Dermis blood vessel endothelial cell (primary cell): ENCODE measurements around the gene HDAC1. TPM values are rescaled to one million over a fixed set of nuclear protein-coding genes. Genes with fewer than 3 reads are reported as not detected.
"Not testable (repeated sequence)": the region's sequence is repeated elsewhere in the genome, so short reads cannot be mapped to it uniquely, and the experiment has no call there.

ENCODE experiments used
- DNase-seq: peaks from one replicate; pipeline ENCODE4 v3.0.0; 2010
- total RNA-seq: library from RNA; depleted of rRNA; stranded (reverse); fragments of >200 nt; gene quantifications from 2 replicates; pipeline ENCODE4 v1.2.3, GENCODE V29; 2014

The HDAC1 gene
- 176 and 202 TPM in 2 replicates for total RNA-seq

DNA sequence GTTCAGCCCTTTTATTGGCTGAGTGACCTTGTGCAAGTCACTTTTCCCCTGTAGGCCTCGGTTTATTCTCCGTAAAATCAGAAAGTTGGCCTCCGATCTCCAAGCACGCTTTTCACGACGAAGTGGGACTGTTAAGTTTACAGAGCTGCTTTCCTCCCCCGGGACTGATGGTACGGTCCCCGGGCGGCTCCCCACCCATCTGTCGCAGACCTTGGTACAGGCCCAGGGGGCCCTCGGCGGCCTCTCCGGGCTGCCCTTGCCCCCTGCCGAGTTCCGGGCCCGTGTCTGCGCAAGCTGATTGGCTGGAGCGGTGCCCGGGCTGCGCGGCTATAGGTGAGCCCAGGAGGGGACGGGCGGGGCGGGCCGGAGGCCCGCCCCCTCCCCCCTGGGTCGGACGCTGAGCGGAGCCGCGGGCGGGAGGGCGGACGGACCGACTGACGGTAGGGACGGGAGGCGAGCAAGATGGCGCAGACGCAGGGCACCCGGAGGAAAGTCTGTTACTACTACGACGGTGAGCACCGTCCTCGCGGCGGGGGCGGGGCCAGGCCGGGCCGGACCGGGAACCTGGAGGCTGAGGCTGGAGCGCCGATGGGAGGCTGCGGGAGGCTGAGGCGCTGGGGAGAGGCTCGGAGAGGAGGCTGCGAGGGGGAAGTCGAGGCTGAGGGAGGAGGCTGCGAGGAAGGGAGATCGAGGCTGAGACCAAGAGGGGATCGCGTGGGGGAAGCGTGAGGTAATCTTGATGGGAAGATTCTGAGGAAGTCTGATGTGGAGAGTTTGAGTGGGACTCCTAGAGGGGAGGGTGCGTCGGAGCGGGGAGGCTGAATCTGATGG, at the start of gene HDAC1:
TSS of gene HDAC1 (plus strand) at position 376 of the 831 bp plus-strand sequence. CDS start at position 463, 87 bp downstream.
- peak; percentile 96 for DNase-seq

DNA sequence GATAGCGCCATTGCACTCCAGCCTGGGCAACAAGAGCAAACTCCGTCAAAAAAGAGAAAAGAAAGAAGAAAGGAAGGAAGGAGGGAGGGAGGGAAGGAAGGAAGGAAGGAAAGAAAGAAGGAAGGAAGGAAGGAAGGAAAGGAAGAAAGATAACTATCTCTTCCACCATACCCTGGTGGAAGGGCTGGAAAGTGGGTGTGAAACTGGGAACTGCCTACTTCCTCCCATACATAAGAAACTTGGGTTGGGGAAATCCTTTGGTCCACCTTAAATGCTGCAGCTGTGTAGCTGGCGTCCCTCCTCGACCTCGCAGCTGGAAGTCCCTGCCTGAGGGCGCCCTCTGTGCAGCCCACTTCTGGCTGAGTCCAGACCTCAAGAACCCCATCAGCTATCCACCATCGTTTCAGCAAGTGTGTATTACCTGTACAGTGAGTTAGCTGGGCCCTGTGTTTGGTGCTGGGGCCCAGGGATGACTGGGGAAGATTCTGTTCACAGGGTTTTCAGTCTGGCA, 49.5 kb upstream of the HDAC1 start:
- peak; percentile 67 for DNase-seq

DNA sequence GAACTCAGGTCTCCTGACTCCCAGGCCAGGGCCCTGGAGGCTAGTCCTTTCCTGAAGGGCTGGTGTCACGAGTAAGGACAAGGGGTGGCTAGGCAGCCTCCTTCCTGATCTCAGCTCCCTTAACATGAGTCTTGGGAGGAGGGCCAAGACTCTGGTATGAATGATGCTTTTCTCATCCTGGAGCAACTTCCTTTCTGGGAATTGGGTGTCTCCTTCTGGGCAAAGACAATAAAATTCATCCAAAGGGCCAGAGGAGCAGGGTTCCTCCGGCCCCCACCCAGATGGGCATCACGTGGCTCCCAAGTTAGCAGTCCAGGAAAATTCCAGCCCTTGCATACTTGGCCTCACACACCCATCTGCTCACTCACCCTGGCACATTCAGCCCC, 45.0 kb upstream of the HDAC1 start, which contains the start of gene FAM167B:
TSS of gene FAM167B (plus strand) at position 335 of the 386 bp plus-strand sequence. CDS start 200 bp downstream, outside the sequence.
- DNase-seq = peak; percentile 88

DNA sequence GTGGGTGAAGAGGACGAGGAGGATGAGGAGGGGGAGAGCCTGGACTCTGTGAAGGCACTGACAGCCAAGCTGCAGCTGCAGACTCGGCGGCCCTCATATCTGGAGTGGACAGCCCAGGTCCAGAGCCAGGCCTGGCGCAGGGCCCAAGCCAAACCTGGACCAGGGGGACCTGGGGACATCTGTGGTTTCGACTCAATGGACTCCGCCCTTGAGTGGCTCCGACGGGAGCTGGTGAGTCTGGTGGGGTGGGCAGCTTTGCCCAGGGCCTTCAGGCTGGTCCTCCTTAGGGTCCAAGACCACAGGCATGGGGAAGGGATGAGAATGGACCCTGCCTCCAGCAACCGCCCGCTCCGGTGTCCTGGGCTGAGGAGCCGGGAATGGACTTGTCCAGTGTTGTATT, 44.4 kb upstream of the HDAC1 start:
- DNase-seq = no peak

DNA sequence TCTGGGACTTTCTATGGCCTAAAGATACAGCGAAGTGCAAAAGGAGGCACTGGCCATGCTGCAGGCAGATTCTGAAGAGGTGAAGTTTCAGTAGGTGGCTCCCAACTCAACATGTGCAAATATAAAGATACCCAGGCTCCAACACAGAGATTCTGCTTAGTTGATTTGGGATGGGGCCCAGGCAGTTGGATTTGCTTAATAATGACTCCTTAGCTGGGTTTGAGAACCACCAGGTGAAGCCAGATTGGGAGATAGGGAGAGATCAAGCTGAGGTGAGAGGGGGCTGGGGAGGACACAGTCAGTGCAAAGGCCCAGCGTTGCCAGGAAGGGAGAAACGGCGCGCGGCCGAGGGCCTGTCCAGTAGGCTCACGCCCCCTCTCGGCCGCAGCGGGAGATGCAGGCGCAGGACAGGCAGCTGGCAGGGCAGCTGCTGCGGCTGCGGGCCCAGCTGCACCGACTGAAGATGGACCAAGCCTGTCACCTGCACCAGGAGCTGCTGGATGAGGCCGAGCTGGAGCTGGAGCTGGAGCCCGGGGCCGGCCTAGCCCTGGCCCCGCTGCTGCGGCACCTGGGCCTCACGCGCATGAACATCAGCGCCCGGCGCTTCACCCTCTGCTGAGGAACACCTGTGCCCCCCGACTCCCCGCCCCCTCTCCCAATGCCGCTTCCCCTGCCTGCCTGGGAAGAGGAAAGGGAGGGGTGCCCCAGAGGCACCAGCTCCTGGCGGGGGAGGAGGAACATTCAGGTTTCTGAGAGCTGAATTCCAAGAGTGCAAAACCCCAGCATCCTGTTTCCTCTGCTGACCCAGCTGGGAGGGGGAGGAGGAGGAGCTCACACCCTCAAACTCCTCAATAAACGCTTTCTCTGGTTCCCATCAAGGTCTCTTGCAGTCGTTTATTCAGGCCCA, 43.6 kb upstream of the HDAC1 start:
- DNase-seq = peak; percentile 94

DNA sequence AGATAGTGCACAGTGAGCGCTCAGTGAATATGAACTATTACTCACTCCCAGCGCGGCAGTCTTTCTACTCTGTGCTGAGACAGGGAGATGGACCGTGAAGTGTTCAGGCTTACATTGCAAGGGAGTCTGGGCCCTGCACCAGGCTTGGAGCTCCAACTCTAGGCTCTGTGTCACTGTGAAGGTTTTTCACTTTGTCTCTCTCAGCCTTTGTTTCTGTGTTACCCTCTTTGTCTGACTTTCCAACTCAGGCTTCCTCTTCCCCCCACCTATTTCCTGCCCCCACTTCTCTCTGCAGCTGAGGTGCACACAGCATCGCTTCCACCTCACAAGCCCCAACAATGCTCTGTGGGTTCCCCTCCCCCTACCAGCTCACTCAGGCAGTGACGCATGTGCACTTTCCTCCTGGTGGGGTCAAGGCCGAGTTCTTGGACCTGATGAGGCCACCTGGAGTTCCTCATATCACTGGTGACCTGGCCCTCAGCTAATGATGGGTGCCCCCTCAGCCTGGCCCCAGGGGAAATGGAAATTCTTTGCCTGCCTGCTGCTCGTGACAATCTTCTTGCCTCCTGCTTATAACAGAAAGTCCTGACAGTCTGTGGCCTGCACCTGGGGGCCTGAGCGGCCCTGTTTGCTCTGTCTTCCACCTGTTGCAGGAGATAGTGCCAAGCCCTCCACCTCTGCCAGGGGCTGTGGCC, 41.9 kb upstream of the HDAC1 start:
- peak; percentile 98 for DNase-seq

DNA sequence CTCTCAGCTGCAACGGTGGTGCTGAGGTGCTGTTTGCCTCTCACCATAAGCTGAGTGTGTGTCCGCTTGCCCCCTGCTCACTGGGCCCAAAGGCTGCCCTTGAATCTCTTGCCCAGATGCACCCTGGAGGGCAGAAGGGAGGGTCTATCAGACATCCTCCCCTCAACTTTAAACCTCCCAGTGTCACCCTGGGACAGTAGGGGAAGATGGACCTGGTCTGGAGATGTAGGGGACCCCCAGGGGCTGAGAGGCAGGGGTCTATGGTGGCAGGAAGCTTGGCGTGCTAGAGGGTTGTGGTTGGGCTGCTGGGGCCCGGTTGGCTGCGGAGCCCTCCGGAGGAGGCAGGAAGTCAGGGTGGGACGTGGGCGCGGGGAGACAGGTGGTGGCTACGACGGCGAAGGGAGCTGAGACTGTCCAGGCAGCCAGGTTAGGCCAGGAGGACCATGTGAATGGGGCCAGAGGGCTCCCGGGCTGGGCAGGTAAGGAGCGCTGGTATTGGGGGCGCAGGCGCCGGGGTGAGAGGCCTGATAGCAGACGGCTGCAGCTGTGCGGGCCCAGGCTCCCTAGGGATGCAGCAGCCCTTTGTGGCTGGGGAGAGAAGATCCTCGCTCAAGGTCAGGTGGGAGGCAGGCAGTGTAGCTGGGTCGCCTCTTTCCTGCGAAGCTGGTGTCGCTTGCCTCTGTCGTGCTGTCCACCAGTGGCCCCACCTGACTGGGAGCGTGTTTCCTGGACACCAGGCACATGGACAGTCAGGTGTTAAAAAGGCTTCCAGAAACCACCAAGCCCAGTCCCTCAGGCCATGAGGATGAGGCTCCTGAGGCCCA, 40.8 kb upstream of the HDAC1 start, which contains the start of gene LCK:
TSS of gene LCK (plus strand) at position 373 of the 824 bp plus-strand sequence. CDS start 23,065 bp downstream, outside the sequence.
- DNase-seq = no peak

DNA sequence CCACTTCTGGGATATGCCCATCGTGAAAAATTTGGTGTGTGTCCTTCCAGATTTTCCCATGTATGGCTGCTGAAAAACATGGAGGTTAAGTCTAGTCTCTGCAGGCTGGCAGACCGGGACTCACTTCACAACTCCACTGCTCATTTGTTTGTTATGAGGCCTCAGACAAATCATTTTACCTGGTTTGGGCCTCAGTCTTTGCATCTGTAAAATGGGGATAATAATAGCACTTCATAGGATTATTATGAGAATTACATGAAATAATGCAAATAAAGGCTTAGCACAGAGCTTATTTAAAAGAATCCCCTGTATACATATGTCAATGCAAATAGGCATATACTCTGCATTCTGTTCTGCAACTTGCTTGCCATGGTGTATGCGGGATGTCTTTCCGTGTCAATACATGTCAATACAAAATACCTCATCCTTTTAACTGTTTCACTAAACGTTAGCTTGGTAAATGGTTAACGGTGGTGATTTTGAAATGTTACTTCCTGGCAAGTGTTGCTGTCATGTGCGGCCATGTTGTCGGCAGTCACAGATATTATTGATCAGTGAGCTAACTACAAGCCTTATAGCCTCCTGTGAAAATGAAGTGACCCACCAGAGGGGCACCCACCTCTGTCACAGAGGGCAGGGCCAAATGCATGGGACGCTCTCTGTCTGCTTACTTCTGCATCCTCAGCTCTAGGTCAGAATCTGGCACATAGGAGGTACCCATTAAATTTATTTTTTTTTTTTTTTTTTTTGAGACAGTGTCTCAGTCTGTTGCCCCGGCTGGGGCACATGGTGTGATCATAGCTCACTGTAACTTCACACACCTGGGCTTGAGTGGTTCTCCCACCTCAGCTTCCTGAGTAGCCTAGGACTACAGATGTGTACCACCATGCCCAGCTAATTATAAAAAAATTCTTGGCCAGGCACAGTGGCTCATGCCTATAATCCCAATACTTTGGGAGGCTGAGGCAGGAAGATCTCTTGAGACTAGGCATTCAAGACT, 36.5 kb upstream of the HDAC1 start:
- DNase-seq = no peak

DNA sequence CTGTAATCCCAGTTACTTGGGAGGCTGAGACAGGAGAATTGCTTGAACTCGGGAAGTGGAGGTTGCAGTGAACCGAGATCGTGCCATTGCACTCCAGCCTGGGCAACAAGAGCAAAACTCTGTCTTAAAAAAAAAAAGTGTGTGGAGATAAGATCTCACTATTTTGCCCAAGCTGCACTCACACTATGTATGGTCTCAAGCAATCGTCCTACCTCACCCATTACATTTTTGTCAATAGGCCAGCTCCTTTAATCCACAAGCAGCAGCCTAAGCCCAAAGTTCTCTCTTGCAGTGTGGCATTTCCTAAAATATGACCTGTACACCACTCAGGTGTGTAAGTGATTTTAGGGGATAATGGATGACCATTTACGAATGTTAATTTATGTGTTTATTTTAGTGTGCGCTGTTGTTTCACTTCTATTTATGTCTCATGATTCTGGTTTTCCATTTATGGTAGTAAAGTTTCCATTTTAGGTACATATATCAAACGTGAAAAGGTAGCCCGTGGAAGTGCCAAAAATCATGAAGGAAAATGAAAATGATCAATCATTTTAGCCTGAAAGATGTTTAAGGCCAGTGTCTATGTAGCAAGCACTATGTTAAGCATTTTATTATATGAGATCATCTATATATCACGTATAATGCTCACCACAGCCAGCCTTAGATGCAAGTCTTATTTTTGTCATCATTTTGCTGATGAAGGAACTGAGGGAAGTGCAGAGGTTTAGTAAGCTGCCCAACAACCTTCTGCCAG, 35.2 kb upstream of the HDAC1 start:
- DNase-seq = no peak

DNA sequence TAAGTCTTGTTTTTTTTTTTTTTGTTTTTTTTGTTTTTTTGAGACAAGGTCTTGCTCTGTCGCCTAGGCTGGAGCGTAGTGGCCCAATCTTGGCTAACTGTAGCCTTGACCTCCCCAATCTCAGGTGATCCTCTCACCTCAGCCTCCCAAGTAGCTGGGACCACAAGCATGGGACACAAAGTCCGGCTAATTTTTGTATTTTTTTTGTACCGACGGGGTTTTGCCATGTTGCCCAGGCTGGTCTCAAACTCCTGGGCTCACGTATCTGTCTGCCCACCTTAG, 34.7 kb upstream of the HDAC1 start:
- DNase-seq = no peak

DNA sequence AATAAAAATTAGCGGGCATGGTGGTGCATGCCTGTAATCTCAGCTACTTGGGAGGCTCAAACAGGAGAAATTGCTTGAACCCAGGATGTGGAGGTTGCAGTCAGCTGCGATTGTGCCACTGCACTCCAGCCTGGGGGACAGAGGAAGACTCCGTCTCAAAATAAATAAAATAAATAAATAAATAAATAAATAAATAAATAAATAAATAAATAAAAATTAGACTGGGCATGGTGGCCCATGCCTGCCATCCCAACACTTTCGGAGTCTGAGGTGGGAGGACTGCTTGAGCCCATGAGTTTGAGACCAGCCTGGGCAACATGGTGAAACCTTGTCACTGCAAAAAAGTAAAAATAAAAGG, 28.7 kb upstream of the HDAC1 start:
- DNase-seq = not testable (repeated sequence)

DNA sequence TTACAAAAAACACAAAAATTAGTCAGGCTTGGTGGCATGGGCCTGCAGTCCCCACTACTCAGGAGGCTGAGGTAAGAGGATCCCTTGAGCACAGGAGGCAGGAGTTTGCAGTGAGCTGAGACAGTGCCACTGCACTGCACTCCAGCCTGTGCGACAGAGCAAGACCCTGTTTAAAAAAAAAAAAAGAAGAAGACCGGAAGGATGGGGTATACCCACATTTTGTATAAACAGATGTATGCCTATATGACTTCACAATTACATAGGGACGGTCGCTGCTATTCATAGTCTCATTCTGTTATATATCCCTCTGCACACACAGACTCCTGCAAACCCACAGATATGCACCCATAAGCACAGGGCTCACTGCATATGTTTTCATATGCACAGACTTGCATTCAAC, 28.1 kb upstream of the HDAC1 start:
- DNase-seq = no peak

DNA sequence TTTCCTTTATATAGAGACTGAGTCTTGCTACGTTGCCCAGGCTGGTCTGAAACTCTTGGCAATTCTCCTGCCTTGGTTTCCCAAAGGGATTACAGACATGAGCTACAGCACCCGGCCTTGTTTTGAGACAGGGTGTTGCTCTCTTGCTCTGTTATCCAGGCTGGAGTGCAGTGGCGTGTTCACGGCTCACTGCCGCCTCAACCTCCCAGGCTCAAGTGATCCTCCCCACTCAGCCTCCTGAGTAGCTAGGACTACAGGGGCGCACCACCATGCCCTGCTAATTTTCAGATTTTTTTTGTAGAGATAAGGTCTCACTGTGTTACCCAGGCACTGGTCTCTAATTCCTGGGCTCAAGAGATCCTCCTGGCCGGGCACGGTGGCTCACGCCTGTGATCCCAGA, 26.0 kb upstream of the HDAC1 start:
- no peak for DNase-seq

DNA sequence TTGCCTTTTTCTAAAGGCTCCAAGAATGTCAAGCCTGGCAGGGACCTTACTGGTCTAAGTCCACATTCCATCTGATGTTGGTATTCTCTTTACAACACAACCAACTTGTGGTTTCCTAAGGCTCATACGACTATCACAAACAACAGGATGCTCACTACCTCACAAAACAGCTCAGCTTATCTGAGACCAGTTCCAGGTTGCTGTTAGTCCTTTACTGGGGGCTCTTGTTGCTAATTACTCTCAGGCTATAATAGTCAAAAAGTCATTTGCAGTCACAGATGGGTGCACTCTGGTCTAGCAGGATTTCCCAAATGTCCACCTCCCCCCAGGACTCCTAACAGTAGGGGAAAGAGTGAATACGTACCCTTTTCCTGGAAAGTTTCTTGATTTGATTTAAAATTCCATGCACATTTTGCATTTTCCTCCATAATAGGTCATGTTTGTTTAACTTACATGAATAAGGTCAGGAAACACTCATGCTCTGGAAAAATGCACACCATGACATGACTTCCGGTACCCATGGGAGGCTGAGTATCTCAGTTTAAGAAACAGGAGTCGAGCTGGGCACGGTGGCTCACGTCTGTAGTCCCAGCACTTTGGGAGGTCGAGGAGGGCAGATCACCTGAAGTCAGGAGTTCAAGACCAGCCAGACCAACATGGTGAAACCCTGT, 24.8 kb upstream of the HDAC1 start:
- DNase-seq = peak; percentile 99

DNA sequence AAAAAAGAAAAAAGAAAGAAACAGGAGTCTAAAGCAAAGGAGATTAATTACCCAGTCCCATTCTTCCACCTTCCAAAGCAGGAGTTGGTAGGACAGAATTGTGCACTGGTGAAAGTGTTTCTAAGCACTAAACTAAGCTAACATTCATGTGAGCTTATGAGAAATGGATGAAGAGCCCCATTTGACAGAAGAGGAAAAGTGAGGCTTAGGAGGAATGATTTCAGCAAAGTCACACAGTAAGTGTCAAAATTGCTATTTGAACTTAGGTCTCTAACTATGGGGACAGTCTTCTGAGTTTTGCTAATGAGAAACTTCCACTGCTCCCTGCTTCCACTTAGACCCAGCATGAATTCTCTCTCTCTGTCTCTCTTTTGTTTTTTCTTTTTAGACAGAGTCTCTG, 22.1 kb upstream of the HDAC1 start:
- DNase-seq = no peak

DNA sequence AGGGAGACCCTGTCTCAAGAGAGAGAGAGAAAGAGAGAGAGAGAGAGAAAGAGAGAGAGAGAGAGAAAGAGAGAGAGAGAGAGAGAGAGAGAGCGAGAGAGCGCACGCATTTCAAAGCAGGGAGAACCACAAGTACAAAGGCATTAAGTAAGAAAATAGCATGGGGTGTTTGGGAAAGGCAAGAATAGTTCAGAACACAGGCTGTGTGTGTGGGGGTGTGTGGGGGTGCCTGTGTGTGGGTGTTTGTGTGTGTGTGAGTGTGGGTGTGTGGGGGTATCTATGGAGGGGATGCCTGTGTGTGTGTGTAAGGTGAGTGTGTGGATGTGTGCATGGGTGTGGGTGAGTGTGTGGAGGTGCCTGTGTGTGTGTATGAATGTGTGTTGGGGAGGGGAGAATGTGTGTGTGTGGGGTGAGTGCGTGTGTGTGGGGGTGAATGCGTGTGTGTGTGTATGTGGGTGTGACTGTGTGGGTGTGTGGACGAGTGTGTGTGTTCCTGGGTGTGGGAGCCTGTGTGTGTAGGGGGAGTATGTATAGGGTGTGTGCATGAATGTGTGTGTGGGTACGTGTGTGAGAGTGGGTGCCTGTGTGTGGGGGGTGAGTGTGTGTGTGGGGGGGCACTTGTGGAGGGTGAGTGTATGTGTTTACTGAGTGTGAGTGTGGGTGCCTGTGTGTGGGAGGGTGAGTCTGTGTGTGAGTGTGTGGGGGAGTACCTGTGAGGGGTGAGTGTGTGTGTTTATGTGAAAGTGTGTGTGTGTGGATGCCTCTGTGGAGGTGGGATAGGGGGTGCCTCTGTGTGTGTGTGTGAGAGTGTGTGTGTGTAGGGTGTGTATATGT, 19.1 kb upstream of the HDAC1 start:
- no peak for DNase-seq

DNA sequence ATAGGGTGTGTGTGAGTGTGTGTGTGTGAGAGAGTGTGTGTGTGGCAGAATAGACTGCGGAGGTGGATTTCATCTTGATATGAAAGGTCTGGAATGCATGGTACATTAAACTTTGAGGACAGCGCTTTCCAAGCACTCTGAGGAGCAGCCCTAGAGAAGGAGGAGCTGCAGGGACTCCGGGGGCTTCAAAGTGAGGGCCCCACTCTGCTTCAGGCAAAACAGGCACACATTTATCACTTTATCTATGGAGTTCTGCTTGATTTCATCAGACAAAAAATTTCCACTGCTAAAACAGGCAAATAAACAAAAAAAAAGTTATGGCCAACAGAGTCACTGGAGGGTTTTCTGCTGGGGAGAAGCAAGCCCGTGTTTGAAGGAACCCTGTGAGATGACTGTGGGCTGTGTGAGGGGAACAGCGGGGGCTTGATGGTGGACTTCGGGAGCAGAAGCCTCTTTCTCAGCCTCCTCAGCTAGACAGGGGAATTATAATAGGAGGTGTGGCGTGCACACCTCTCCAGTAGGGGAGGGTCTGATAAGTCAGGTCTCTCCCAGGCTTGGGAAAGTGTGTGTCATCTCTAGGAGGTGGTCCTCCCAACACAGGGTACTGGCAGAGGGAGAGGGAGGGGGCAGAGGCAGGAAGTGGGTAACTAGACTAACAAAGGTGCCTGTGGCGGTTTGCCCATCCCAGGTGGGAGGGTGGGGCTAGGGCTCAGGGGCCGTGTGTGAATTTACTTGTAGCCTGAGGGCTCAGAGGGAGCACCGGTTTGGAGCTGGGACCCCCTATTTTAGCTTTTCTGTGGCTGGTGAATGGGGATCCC, 18.3 kb upstream of the HDAC1 start:
- DNase-seq = peak; percentile 28
